ENCODE results near the gene PDE7B. TPM values are rescaled to one million over a fixed set of nuclear protein-coding genes. Genes with fewer than 3 reads are reported as not detected.

The PDE7B gene
- total and polyA plus RNA-seq, 9 of the 15 experiments (the other 6 are each of a cell fraction or from before 2014, with no cell fraction given): 0.01 TPM; not detected in 8

DNA sequence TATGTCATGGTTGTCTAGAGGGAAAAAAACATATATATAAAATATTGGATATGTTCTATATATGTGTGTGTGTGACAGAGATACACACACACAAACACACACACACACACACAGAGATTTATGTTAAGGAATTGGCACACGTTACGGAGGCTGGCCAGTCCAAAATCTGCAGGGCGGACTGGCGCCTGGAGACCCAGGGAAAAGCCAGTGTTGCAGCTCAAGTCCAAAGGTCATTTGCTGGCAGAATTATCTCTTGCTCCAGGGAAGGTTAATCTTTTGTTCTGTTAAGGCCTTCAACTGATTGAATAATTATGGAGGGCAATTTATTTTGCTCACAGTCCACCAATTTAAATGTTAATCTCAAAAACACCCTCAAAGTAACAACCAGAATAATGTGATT lies 37.5 kb upstream of the PDE7B start:
- H4K20me1 ChIP-seq (replicated peaks; ENCODE audit: control insufficient read depth, insufficient read depth, low read length): no peaks in the 10 kb centered on the region
- no peaks in the 10 kb centered on the region; a peak in 2 of 5 replicates for H3K27me3 ChIP-seq (ENCODE audit: control insufficient read depth in 2 of 2, insufficient read depth in 2 of 2, low read length in 2 of 2)
- no peak overlapping the region for H3K4me2 ChIP-seq (ENCODE audit: insufficient read depth, low read length)
- H3K79me2 ChIP-seq (ENCODE audit: control insufficient read depth, insufficient read depth, low read length): no peaks in the 10 kb centered on the region
- H3K4me1 ChIP-seq (replicated peaks in 1 of 2; ENCODE audit: control insufficient read depth in 2 of 2, insufficient read depth in 2 of 2, low read length in 2 of 2): no peaks in the 10 kb centered on the region
- no peak for FAIRE-seq
- CTCF ChIA-PET (ENCODE audit: low intra/inter-chr PET ratio): no interaction called here
- BruUV-seq (replicated peaks): no TSS peak
- WGBS (ENCODE audit: insufficient coverage, low coverage, missing lambda C conversion rate): 2% methylated on average over 4 of the region's 4 CpGs
- H3K9me1 ChIP-seq (ENCODE audit: control insufficient read depth, insufficient read depth, low read length): no peaks in the 10 kb centered on the region
- ATAC-seq: no peak
- H3K9ac ChIP-seq (ENCODE audit: insufficient read depth in 1 of 2, low read depth in 2 of 2, low read length in 2 of 2): no peak overlapping the region
- no peaks in the 10 kb centered on the region for H3K9me3 ChIP-seq (replicated peaks; ENCODE audit: control insufficient read depth, insufficient read depth, low read depth, low read length)
- TF ChIP-seq MCM3 (IDR thresholded peaks at IDR 0.05): no peak
- TF ChIP-seq ZNF507 (tag; conservative IDR thresholded peaks at IDR 0.05): no peak
- TF ChIP-seq SMARCA5 (IDR thresholded peaks at IDR 0.05): no peak
- TF ChIP-seq MYNN (IDR thresholded peaks at IDR 0.05): no peak
- no peak for TF ChIP-seq MYNN (CRISPR knock-in tag; IDR thresholded peaks at IDR 0.05)
- no peak for TF ChIP-seq EHMT2 (IDR thresholded peaks at IDR 0.05)
- TF ChIP-seq ZNF830 (CRISPR knock-in tag; IDR thresholded peaks at IDR 0.05): no peak
- TF ChIP-seq CAMTA2 (CRISPR knock-in tag; conservative IDR thresholded peaks at IDR 0.05): no peak
- TF ChIP-seq ZNF639 (CRISPR knock-in tag; conservative IDR thresholded peaks at IDR 0.05 in 1 of 2, IDR thresholded peaks at IDR 0.05 in 1 of 2): no peak
- no peak for TF ChIP-seq ZNF431 (CRISPR knock-in tag; IDR thresholded peaks at IDR 0.05)
- TF ChIP-seq ZC3H8 (IDR thresholded peaks at IDR 0.05): no peak
- no peak for TF ChIP-seq NBN (IDR thresholded peaks at IDR 0.05; ENCODE audit: low read depth)
- no peak for TF ChIP-seq CBFA2T3 (IDR thresholded peaks at IDR 0.05)
- no peak for TF ChIP-seq ZNF41 (CRISPR knock-in tag; conservative IDR thresholded peaks at IDR 0.05)
- no peak for TF ChIP-seq ZNF398 (CRISPR knock-in tag; IDR thresholded peaks at IDR 0.05)
- TF ChIP-seq ARID2 (IDR thresholded peaks at IDR 0.05): no peak
- no peak for TF ChIP-seq USF2 (CRISPR knock-in tag; IDR thresholded peaks at IDR 0.05)
- no peak for TF ChIP-seq POLR2AphosphoS5 (IDR thresholded peaks at IDR 0.05; ENCODE audit: control insufficient read depth, insufficient read depth, low read depth, low read length)
- TF ChIP-seq CSDE1 (IDR thresholded peaks at IDR 0.05): no peak
- TF ChIP-seq POLR2AphosphoS2 (IDR thresholded peaks at IDR 0.05; ENCODE audit: low read length): no peak
- TF ChIP-seq SPI1 (IDR thresholded peaks at IDR 0.05; ENCODE audit: borderline replicate concordance, low read depth, low read length): no peak
- in situ Hi-C loops (cut with MboI): no loop called here
- no peak for DNase-seq (ENCODE audit: extremely low read depth in 1 of 4, low spot score in 3 of 4)
- H3K4me3 ChIP-seq: no peak overlapping the region
- intact Hi-C loops (cut with micrococcal nuclease): no loop called here
- H3K36me3 ChIP-seq (ENCODE audit: control insufficient read depth, insufficient read depth, low read length): no peaks in the 10 kb centered on the region
- no peak overlapping the region for H2AFZ ChIP-seq (ENCODE audit: low read depth, low read length)
- POLR2A ChIA-PET: interaction anchor here (0.6 kb wide), 1 partner anchor 18 kb away, joined by 3 read pairs; no protein-coding TSS in a partner anchor
- no peak overlapping the region for H3K27ac ChIP-seq (ENCODE audit: extremely low read depth, low read depth, low read length)
